Activated CD4-positive, alpha-beta T cell treated with anti-CD3 and anti-CD28 coated beads for 36 hours (primary cell): ENCODE measurements around the gene PRPF8. TPM values are rescaled to one million over a fixed set of nuclear protein-coding genes. Genes with fewer than 3 reads are reported as not detected.

Experiments
- ATAC-seq: fragments of 200-7000 bp; cut with Tn5 transposase; one replicate; pipeline ENCODE4 v1.10.0; 2021; ENCODE audit warnings: mild to moderate bottlenecking, moderate library complexity
- CTCF ChIA-PET: fragments of 350-600 bp; sonication (Branson Sonifier 250); formaldehyde crosslinking; loops from one replicate; lab custom pipeline; 2021; ENCODE audit warnings: antibody characterized with exemption; lab: Charles Lee
- POLR2A ChIA-PET: fragments of 350-600 bp; sonication (Branson Sonifier 250); formaldehyde crosslinking; loops from one replicate; lab custom pipeline; 2021; ENCODE audit warnings: antibody characterized with exemption, inconsistent platforms; lab: Charles Lee
- DNase-seq: peaks from one replicate; pipeline ENCODE4 v3.0.0-alpha.2; 2020
- H3K27ac Mint-ChIP-seq: one replicate; pipeline ENCODE4 v1.8.0; 2021; ENCODE audit warnings: mixed read lengths
- H3K27me3 Mint-ChIP-seq: one replicate; pipeline ENCODE4 v1.8.0; 2021; ENCODE audit warnings: mixed read lengths
- H3K36me3 Mint-ChIP-seq: one replicate; pipeline ENCODE4 v1.8.0; 2021; ENCODE audit warnings: low read depth, mixed read lengths
- H3K4me1 Mint-ChIP-seq: one replicate; pipeline ENCODE4 v1.8.0; 2021; ENCODE audit warnings: mixed read lengths
- H3K4me3 Mint-ChIP-seq: one replicate; pipeline ENCODE4 v1.8.0; 2021; ENCODE audit warnings: mild to moderate bottlenecking, moderate library complexity, mixed read lengths
- H3K9me3 Mint-ChIP-seq: one replicate; pipeline ENCODE4 v1.8.0; 2021; ENCODE audit warnings: low read depth, mixed read lengths
- intact Hi-C, 2 experiments: fragments of 100-400 bp; cut with DNase I in 1 of 2; cut with micrococcal nuclease in 1 of 2; formaldehyde crosslinking; loops; one replicate each; pipeline versions ENCODE4 v1.14.2 to v1.15.1; 2022 to 2024; cut with DNase I, micrococcal nuclease
- total RNA-seq, 2 experiments: library from RNA; stranded (reverse); gene quantifications; one replicate each; pipeline ENCODE4 v1.2.3, GENCODE V29; 2021

The PRPF8 gene
- total RNA-seq, 2 experiments from 2014 or later, result 391 to 425 TPM

- DNase-seq (no peak), ATAC-seq (no peak)
- ChIA-PET CTCF (interaction anchor here (0.6 to 1.7 kb wide), 2 partner anchors 9 to 31 kb away, joined by 3 to 5 read pairs; no protein-coding TSS in a partner anchor), POLR2A (no interaction called here)
- Mint-ChIP-seq H3K9me3 (peaks cover 5% of the 10 kb centered on the region), H3K27me3 (no peaks in the 10 kb centered on the region), H3K4me1 (peaks cover 25% of the 10 kb centered on the region), H3K4me3 (no peak overlapping the region), H3K27ac (no peak overlapping the region), H3K36me3 (peaks cover 1% of the 10 kb centered on the region)
- intact Hi-C loops, result loop anchor here (2.0 to 5.0 kb wide), 2 partner anchors 39 kb away; no protein-coding TSS in a partner anchor
Measured at GRCh38 chr17:1605681-1606351, 78.9 kb downstream of the PRPF8 start.

DNA sequence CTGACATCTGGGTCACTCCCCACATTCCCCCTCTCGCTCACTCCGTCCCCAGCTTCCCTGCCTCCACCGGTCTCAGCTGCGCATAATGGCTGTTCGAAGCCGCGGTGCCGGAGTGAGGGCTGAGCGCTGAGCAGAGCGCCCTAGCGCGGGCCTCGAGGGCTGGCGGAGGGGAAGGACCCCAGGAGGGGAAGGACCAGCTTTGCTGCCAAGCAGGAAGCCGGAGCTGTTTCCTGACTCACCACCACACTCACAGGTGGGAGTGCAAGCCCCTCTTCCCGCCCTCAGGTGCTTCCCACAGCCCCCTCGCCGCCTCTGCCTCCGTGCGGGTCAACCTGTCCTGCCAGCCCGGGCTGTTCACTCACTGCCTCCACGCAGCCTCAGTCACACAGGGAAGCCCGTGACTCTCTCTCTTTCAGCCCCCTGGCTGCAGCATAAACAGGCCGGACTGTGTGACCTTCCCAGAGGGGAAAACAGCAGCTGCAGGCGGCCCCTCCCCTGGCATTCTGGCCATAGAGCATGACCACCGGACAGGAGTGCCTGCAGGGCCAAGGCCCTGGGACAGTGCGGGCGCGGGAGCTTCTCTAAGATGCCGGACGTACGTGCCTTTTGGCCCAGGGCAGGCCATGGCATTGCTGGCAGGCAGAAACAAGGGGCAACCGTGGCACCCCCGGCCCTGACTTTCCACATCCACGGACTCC lies 79.7 kb downstream of the PRPF8 start:
- ATAC-seq, result no peak
- Mint-ChIP-seq H3K9me3 (peaks cover 5% of the 10 kb centered on the region), H3K4me1 (peaks cover 25% of the 10 kb centered on the region), H3K27me3 (no peaks in the 10 kb centered on the region), H3K27ac (no peak overlapping the region), H3K4me3 (no peak overlapping the region), H3K36me3 (peaks cover 1% of the 10 kb centered on the region)
- ChIA-PET CTCF (interaction anchor here (1.7 kb wide), 1 partner anchor 31 kb away, joined by 5 read pairs; no protein-coding TSS in a partner anchor), POLR2A (no interaction called here)
- DNase-seq, result no peak
- intact Hi-C loops, result loop anchor here in 1 of 2 experiments (5.0 kb wide), 1 partner anchor 38 kb away; no protein-coding TSS in a partner anchor

DNA sequence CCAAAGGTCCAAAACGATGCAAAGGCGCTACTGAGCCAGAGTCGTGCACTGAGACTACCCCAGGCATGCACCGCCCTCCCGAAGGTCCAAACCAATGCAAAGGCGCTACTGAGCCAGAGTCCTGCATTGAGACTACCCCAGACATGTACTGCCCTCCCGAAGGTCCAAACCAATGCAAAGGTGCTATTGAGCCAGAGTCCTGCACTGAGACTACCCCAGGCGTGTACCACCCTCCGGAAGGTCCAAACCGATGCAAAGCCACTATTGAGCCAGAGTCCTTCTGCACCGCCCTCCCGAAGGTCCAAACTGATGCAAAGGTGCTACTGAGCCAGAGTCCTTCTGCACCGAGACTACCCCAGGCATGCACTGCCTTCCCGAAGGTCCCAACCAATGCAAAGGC lies 83.1 kb downstream of the PRPF8 start:
- CTCF ChIA-PET, result no interaction called here
- peaks cover 5% of the 10 kb centered on the region for H3K9me3 Mint-ChIP-seq

More for the DNA sequence above, 83.1 kb downstream of the PRPF8 start:
- DNase-seq, result no peak
- Mint-ChIP-seq H3K36me3 (peaks cover 1% of the 10 kb centered on the region), H3K4me3 (no peak overlapping the region), H3K27me3 (no peaks in the 10 kb centered on the region), H3K27ac (no peak overlapping the region), H3K4me1 (peaks cover 5% of the 10 kb centered on the region)
- ATAC-seq, result no peak
- POLR2A ChIA-PET, result no interaction called here
- intact Hi-C loops, result no loop called here

Other genes starting within 250 kb of the PRPF8 start
- 10 to 100 TPM; 10.1 to 11.6 TPM for gene CRK, start 228.6 kb downstream of the PRPF8 start, total RNA-seq
- gene MYO1C, start 192.2 kb downstream of the PRPF8 start, total RNA-seq, result 10 to 100 TPM; 21.7 to 24.1 TPM
- 10 to 100 TPM; 18.5 to 27.3 TPM for gene INPP5K, start 168.3 kb downstream of the PRPF8 start, total RNA-seq
- 10 to 100 TPM; 43.8 to 44.0 TPM for gene PITPNA, start 122.1 kb downstream of the PRPF8 start, total RNA-seq
- gene SLC43A2, start 56.0 kb downstream of the PRPF8 start, total RNA-seq, result 1 to 10 TPM in 1 of 2 experiments, under 1 TPM in 1; 0.76 to 1.1 TPM
- 1 to 10 TPM in 1 of 2 experiments, under 1 TPM in 1; 0.98 to 1.2 TPM for gene SCARF1, start 39.1 kb downstream of the PRPF8 start, total RNA-seq
- 1 to 10 TPM; 2.1 to 2.6 TPM for gene RILP, start 35.0 kb downstream of the PRPF8 start, total RNA-seq
- gene TLCD2, start 25.5 kb upstream of the PRPF8 start, total RNA-seq, result under 1 TPM; 0.30 to 0.39 TPM
- gene WDR81, start 39.8 kb upstream of the PRPF8 start, total RNA-seq, result 1 to 10 TPM; 6.9 to 8.6 TPM
- under 1 TPM in 1 of 2 experiments, not detected in 1; 0.12 TPM for gene SERPINF2, start 58.0 kb upstream of the PRPF8 start, total RNA-seq
- gene SERPINF1, start 77.2 kb upstream of the PRPF8 start, total RNA-seq, result under 1 TPM; 0.27 to 0.47 TPM
- gene SMYD4, start 145.0 kb upstream of the PRPF8 start, total RNA-seq, result 10 to 100 TPM; 19.7 to 19.8 TPM
- 100 to 1,000 TPM; 134 to 191 TPM for gene RPA1, start 145.1 kb upstream of the PRPF8 start, total RNA-seq